HL-60/S4 (cell line): ENCODE measurements around the gene CSNK1A1.
"Not testable (repeated sequence)": the region's sequence is repeated elsewhere in the genome, so short reads cannot be mapped to it uniquely, and the experiment has no call there.

ENCODE experiments used
- in situ Hi-C: fragments of 300-500 bp; cut with MboI; formaldehyde crosslinking; loops from 2 replicates; pipeline ENCODE4 v1.14.3; 2022; ENCODE audit warnings: low sequenced_read_pairs

The CSNK1A1 gene

GRCh38 chr5:149540089-149540488 lies 11.2 kb downstream of the CSNK1A1 start:
- in situ Hi-C loops: loop anchor here (25.0 kb wide), 1 partner anchor 753 kb away; no protein-coding TSS in a partner anchor

- in situ Hi-C loops: loop anchor here (25.0 kb wide), 1 partner anchor 750 kb away; no protein-coding TSS in a partner anchor
Measured at GRCh38 chr5:149537374-149537975, 13.8 kb downstream of the CSNK1A1 start.

DNA sequence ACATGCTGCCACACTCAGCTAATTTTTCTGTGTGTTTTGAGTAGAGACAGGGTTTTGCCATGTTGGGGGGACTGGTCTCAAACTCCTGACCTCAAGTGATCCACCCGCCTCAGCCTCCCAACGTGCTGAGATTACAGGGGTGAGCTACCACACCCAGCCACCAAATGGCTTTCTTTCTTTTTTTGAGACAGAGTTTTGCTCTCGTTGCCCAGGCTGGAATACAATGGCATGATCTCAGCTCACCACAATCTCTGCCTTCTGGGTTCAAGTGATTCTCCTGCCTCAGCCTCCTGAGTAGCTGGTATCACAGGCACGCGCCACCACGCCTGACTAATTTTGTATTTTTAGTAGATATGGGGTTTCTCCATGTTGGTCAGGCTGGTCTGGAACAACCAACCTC lies 15.5 kb downstream of the CSNK1A1 start:
- in situ Hi-C loops: loop anchor here (25.0 kb wide), 1 partner anchor 748 kb away; no protein-coding TSS in a partner anchor

- in situ Hi-C loops: loop anchor here (25.0 kb wide), 1 partner anchor 745 kb away; no protein-coding TSS in a partner anchor
Measured at GRCh38 chr5:149532413-149532812, 18.8 kb downstream of the CSNK1A1 start.

GRCh38 chr5:149529463-149529862 lies 21.8 kb downstream of the CSNK1A1 start:
- in situ Hi-C loops: loop anchor here (25.0 kb wide), 1 partner anchor 742 kb away; no protein-coding TSS in a partner anchor

DNA sequence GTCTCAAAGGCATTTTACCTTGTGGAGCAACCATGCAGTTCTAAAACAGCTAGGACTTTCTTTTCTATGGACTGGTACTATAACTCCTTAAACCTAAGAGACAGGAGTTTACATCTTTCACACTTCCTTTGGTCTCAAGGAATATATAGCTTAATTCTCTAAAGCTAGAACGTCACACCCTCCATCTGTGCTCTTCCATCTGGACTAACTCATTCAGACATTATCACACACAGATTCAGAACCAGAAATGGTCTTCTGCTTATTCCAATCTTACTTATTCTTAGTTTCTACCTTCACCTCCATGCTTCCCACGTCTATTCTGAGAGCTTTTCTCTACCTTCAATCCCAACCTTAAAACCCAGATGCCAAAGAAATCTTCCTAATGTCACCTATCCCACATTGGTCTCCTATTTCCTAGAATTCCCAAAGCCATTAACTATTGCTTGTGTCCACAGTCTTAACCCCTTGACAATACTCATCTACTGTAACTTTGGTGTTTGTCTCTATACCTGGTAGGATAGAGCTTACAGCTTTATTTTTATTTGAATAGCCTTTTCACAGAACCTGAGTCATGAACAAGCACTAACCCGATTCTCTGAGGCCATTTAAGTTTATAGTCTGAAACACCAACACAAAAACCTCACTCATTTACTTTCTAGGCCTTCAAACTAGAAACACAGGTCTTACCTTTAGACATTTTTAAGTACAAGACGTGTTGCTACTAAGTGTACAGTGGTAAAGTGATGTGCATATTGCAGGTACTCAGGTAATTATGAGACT lies 22.8 kb downstream of the CSNK1A1 start:
- in situ Hi-C loops: loop anchor here (25.0 kb wide), 1 partner anchor 741 kb away; no protein-coding TSS in a partner anchor

GRCh38 chr5:149526845-149527590 lies 24.2 kb downstream of the CSNK1A1 start:
- in situ Hi-C loops: loop anchor here (25.0 kb wide), 1 partner anchor 740 kb away; no protein-coding TSS in a partner anchor

GRCh38 chr5:149521739-149522685 lies 29.2 kb downstream of the CSNK1A1 start:
- in situ Hi-C loops: no loop called here

DNA sequence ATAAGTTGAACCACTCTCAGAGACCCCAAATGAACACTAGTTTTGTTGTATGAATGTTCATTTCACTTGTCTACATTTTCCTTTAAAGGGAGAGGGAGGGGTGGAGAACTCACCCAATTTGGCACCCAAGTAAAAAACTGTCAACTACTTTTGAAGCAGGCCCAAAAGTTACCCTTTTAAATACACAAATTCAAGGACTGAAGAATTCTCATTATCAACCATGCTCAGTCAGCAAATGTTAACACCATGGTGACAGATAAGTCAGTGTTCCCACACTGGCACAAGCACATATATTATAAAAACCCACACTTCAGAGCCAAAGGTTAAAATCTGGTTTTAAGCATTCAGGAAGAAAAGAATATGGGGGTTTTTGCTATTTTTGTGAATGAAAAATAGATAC lies 31.6 kb downstream of the CSNK1A1 start:
- in situ Hi-C loops: no loop called here

- in situ Hi-C loops: no loop called here
Measured at GRCh38 chr5:149518620-149519019, 32.6 kb downstream of the CSNK1A1 start.

DNA sequence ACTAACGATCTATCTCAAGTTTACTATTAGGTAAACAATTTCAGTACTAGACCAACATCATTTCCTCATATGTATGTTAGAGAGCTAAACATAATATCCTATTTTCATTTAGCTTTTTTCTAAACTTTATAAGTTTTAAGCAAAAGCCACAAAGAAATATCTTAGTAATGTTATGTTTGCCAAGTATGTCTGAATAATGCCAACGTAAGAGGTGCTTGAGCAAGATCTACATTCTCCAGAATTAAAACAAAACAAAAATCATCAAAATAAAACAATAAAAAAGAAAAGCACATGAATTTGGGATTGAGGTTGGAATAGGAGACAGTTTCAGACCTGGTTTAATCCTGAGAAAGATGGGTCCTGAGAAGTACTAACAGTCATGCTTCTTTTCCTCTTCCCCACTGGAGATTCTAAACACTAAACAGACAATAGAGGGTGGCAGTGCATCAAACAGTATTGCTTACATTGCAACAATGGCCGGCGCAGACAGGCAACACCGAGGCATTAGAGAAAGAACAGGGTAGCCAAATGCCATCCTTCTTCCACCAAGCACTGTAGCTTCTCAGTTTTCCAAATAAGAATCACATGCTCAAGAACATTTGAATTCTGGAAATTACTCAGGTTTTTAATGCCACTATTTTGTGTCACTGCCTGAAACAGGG lies 33.6 kb downstream of the CSNK1A1 start:
- in situ Hi-C loops: no loop called here

DNA sequence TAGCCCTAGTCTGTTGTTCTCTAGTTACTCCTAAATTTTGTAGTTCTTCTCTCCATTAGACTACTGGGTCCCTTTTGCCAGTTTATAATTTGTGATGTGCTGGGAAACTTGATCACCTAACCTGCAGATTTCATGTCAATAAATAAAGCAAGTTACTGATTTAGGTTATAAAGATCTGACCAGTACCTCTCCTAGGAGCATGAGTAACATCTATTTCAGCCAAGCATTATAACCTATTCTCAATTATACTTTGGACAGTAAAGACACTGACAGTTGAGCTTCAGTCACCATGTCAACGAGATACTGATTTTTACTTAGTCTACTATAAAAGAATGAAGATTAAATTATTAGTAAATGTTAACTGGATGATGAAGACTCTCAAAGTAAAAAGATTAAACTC lies 36.7 kb downstream of the CSNK1A1 start:
- in situ Hi-C loops: no loop called here

DNA sequence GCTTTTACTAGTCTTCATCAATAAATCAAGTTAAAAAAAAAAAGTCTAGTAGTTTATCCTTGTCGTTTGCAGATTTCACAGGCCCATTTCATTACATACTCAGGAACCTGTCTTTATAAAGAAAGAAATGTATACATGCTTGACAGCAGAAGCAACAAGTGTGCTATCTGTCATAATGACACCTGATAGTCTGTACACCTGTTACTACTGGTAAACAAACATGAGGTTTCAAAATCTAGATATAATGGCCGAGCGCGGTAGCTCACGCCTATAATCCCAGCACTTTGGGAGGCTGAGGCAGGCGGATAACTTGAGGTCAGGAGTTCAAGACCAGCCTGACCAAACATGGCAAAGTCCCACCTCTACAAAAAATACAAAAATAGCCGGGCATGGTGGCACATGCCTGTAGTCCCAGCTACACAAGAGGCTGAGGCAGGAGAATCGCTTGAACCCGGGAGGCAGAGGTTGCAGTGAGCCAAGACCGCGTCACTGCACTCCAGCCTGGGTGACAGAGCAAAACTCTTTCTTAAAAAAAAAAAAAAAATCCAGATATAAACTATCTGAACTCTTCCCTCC lies 37.8 kb downstream of the CSNK1A1 start:
- in situ Hi-C loops: not testable (repeated sequence)

- in situ Hi-C loops: no loop called here
Measured at GRCh38 chr5:149510136-149510535, 41.1 kb downstream of the CSNK1A1 start.

- in situ Hi-C loops: no loop called here
Measured at GRCh38 chr5:149504677-149505076, 46.6 kb downstream of the CSNK1A1 start.

GRCh38 chr5:149503006-149503405 lies 48.2 kb downstream of the CSNK1A1 start:
- in situ Hi-C loops: no loop called here

DNA sequence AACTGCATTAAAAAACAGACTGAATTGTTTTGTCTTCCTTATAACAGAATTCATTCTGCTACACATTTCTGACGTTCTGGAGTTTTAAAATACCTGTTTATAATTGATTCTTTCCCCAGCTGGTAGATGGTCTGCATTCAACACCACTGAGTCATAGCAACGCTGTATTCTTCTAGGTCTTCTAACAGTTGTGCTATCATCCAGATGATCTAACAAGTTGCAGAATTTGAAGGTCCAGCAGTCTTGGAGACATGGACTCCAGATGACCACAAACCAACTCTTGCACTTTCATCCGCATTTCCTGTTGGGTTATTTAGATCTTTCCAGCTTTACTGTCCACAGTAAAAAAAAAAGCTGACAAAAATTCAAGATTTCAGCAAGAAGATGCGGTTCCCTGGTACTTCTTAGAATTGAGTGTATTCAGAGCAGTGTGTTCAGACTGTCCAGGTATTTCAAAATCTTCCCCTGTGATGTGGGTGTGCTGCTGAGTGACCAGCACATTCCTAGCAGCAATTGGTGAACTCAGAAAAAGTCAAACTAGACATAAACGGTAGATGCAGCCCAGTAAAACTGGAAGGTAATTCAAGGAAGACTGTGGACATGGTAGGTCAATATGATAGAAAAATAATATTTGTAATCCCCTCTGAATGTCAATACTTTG lies 50.2 kb downstream of the CSNK1A1 start:
- in situ Hi-C loops: no loop called here

- in situ Hi-C loops: no loop called here
Measured at GRCh38 chr5:149498724-149499336, 52.4 kb downstream of the CSNK1A1 start.
